GM12875 (cell line): ENCODE measurements around the gene CORO2B.
"Not testable (repeated sequence)": the region's sequence is repeated elsewhere in the genome, so short reads cannot be mapped to it uniquely, and the experiment has no call there.

Experiments used
- H3K4me3 ChIP-seq: one replicate; pipeline ENCODE4 v1.5.1; 2011; ENCODE audit warnings: low read depth, low read length, control low read depth
- TF ChIP-seq, protein P1 (sequence below): IDR thresholded peaks from 2 replicates; pipeline ENCODE4 v1.5.1; 2011; ENCODE audit warnings: low read depth, mild to moderate bottlenecking, control low read depth, inconsistent platforms, low read length, moderate library complexity, borderline replicate concordance; ENCODE audit not compliant: insufficient read depth

Gene CORO2B

DNA sequence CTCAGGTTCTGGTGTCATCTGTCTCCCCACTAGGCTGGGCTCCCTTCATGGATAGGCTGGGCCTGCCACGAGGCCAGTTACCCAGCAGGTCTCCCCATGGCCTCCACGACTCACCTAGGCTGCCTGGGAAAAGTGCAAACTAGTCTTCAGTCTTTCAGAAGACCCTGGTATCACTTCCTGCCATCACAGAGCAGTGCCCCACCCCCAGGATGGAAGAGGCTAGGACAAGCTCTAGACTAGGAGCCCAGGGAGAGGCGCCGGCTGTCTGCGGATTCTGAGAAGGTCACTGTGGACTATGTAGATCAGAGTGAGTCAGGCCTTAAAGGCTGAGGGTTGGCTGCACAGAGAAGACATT is 63.7 kb downstream of the CORO2B start:
- H3K4me3 ChIP-seq = no peak overlapping the region
- TF ChIP-seq, protein P1, sequence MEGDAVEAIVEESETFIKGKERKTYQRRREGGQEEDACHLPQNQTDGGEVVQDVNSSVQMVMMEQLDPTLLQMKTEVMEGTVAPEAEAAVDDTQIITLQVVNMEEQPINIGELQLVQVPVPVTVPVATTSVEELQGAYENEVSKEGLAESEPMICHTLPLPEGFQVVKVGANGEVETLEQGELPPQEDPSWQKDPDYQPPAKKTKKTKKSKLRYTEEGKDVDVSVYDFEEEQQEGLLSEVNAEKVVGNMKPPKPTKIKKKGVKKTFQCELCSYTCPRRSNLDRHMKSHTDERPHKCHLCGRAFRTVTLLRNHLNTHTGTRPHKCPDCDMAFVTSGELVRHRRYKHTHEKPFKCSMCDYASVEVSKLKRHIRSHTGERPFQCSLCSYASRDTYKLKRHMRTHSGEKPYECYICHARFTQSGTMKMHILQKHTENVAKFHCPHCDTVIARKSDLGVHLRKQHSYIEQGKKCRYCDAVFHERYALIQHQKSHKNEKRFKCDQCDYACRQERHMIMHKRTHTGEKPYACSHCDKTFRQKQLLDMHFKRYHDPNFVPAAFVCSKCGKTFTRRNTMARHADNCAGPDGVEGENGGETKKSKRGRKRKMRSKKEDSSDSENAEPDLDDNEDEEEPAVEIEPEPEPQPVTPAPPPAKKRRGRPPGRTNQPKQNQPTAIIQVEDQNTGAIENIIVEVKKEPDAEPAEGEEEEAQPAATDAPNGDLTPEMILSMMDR = no peak

DNA sequence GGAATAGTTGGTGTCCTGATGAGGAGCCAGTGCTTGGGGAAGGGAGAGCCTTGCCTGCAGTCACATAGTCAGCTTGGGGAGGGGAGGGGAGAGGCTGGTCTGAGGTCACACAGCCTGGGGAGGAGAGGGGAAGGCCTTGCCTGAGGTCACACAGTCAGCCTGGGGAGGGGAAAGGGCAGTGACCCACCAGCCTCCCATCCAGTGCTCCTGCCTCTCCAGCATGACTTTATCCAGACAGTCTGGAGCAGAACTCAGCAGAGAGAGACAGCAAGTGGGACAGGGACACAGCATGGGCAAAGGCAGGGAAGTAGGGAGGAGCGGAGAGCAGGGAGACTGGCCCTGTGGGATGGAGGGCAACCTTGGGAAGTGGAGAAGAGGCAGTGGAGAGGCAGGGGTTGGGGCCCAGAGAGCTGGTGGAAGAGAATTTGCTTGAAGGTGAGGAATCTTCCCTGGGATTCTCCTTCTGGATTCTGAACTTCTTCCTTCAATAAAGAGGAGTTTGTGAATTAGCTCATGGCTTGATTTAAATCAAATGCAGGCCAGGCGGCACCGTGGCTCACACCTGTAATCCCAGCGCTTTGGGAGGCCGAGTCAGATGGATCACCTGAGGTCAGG is 64.5 kb downstream of the CORO2B start:
- TF ChIP-seq, protein P1 = no peak
- no peak overlapping the region for H3K4me3 ChIP-seq

DNA sequence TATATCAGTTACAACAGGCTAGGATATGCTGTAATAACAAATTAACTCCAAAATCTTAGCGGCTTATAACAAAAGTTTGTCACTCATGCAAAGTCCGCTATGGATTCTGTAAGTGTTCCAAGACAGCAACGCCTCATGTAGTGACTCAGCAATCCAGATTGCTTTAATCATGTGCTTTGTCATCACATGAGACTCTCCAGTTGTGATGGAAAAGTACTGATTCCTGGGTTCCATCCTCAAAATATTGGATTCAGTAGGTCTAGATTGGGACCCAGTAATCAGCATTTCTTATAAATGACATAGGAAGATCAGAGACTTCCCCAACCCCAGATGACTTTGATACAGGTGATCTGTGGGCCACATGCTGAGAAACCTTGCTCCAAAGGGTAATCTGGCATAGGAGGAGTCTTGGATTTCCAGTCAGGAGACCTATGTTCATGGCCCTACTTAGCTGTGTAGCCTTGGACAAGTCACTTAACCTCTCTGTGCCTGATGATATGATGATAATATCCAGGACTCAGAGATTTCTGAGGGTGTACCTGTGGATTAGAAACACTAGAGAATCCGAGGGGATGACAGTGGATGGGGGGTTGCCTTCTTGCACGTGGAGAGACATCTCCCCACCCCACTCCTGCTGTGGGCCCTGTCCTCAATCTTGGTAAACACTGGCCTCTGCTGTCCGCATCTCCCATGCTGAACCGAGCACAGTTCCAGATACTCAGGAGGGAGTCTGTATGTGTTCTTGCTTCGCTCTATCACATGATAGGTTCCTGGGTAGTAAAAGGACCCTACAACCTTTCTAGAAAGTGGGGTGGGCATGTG is 65.5 kb downstream of the CORO2B start:
- TF ChIP-seq, protein P1 = no peak

DNA sequence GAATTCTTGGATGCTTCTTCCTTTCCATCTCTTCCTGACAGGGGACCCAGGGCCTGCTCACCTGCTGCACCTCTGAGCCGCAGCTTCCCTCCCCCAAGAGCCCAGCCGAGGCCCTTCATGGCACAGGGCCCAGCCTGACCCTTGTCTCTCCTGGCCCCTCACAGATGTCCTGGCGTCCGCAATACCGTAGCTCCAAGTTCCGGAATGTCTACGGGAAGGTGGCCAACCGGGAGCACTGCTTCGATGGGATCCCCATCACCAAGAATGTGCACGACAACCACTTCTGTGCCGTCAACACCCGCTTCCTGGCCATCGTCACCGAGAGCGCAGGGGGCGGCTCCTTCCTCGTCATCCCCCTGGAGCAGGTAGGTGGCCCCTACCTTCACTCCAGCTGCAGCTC is 66.2 kb downstream of the CORO2B start:
- no peak overlapping the region for H3K4me3 ChIP-seq
- TF ChIP-seq, protein P1 = no peak

More for the DNA sequence above, 65.5 kb downstream of the CORO2B start:
- H3K4me3 ChIP-seq = no peak overlapping the region

DNA sequence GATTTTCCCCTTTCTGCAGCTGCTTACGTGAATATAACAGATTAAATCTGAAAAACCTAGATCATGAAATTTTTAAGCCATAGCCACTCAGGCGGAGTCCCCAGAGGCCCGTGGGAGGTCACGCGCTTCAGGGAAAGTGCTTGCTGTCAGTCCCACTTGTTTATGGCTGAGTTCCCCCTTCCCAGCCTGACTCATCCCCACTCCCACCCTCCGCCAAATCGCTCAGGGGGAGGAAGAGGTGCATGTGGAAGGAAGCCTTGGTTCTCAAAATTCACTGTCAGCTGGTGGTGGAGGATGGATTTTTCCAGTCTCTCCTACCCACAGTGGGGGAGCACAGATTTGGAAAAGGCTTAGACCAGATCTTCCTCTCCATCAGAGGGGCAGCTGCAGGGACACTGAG is 67.4 kb downstream of the CORO2B start:
- no peak overlapping the region for H3K4me3 ChIP-seq
- TF ChIP-seq, protein P1 = no peak

DNA sequence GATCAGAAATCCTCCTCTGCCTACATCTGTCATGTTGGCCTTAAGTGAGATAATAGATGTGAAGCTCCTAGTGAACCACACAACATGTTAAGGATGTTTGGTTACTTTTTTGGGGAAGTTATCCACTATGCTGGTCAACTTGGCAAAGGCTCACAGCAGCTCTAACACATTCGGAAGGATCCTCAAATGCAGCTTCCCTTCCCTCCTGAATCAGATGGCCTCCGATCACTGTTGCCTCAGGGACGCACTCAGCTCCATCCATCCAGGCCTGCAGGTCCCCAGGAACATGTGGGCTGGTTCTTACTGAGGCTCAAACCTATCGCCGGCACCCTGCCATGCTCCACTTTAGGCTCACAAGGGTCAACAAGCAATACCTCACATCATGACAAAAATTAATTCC is 67.9 kb downstream of the CORO2B start:
- H3K4me3 ChIP-seq = no peak overlapping the region
- TF ChIP-seq, protein P1 = no peak

DNA sequence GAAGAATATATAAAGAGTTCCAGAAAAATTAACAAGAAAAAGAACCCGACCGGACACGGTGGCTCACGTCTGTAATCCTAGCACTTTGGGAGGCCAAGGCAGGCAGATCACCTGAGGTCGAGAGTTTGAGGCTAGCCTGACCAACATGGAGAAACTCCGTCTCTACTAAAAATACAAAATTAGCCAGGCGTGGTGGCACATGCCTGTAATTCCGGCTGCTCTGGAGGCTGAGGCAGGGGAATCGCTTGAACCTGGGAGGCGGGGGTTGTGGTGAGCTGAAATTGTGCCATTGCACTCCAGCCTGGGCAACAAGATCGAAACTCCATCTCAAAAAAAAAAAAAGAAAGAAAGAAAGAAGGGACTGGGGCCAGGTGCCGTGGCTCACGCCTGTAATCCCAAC is 68.6 kb downstream of the CORO2B start:
- H3K4me3 ChIP-seq = not testable (repeated sequence)
